HepG2 (cell line): ENCODE measurements around the gene SRCAP. TPM values are rescaled to one million over a fixed set of nuclear protein-coding genes. Genes with fewer than 3 reads are reported as not detected.

Experiments used
- GPN1 ChIP-seq: sonication (generic); formaldehyde crosslinking; IDR thresholded peaks from 2 replicates; pipeline ENCODE4 v1.5.1; 2020; ENCODE audit warnings: missing genetic modification reagents, borderline replicate concordance
- HNRNPH1 ChIP-seq: fragments of 200-400 bp; formaldehyde crosslinking; optimal IDR thresholded peaks from 2 replicates; pipeline ENCODE3; 2017; ENCODE audit warnings: mild to moderate bottlenecking, low read depth, low read length
- HNRNPK ChIP-seq: fragments of 200-400 bp; formaldehyde crosslinking; IDR thresholded peaks from 2 replicates; pipeline ENCODE4 v1.6.1; 2018; ENCODE audit warnings: low read length, low read depth, moderate library complexity, mild to moderate bottlenecking; ENCODE audit not compliant: poor library complexity, severe bottlenecking
- MAFG ChIP-seq: sonication (generic); formaldehyde crosslinking; IDR thresholded peaks from 2 replicates; pipeline ENCODE4 v1.5.1; 2020; ENCODE audit warnings: mild to moderate bottlenecking, missing genetic modification reagents
- SRSF9 ChIP-seq: fragments of 200-400 bp; formaldehyde crosslinking; IDR thresholded peaks from 2 replicates; pipeline ENCODE4 v1.6.1; 2018; ENCODE audit warnings: borderline replicate concordance, mild to moderate bottlenecking, low read depth, low read length; ENCODE audit not compliant: insufficient read depth, poor library complexity, severe bottlenecking
- YEATS4 ChIP-seq: sonication (generic); formaldehyde crosslinking; IDR thresholded peaks from 2 replicates; pipeline ENCODE4 v1.4.0; 2020; ENCODE audit warnings: missing genetic modification reagents, borderline replicate concordance
- ZFP37 ChIP-seq: sonication (generic); formaldehyde crosslinking; IDR thresholded peaks from 2 replicates; pipeline ENCODE4 v1.4.0; 2020; ENCODE audit warnings: missing genetic modification reagents, borderline replicate concordance
- ZFX ChIP-seq: sonication (generic); formaldehyde crosslinking; IDR thresholded peaks from 2 replicates; pipeline ENCODE4 v1.4.0; 2020; ENCODE audit warnings: mild to moderate bottlenecking, low read depth, missing genetic modification reagents, moderate library complexity
- ZNF569 ChIP-seq: sonication (generic); formaldehyde crosslinking; IDR thresholded peaks from 2 replicates; pipeline ENCODE4 v1.5.0; 2020; ENCODE audit warnings: mild to moderate bottlenecking, missing genetic modification reagents, moderate library complexity, borderline replicate concordance
- ZNF672 ChIP-seq: sonication (generic); formaldehyde crosslinking; IDR thresholded peaks from 2 replicates; pipeline ENCODE4 v1.8.1; 2022; ENCODE audit warnings: missing genetic modification reagents
- ZNF761 ChIP-seq: sonication (generic); formaldehyde crosslinking; conservative IDR thresholded peaks from 2 replicates; pipeline ENCODE4 v1.4.0; 2020; ENCODE audit warnings: mild to moderate bottlenecking, missing genetic modification reagents
- ZNF775 ChIP-seq: sonication (generic); formaldehyde crosslinking; IDR thresholded peaks from 2 replicates; pipeline ENCODE4 v1.4.0; 2020; ENCODE audit warnings: missing genetic modification reagents, mild to moderate bottlenecking, moderate library complexity, borderline replicate concordance
- ZNF790 ChIP-seq: sonication (generic); formaldehyde crosslinking; IDR thresholded peaks from 2 replicates; pipeline ENCODE4 v1.8.0; 2022; ENCODE audit warnings: missing genetic modification reagents, mild to moderate bottlenecking, borderline replicate concordance
- ZNF841 ChIP-seq: sonication (generic); formaldehyde crosslinking; IDR thresholded peaks from 2 replicates; pipeline ENCODE4 v1.8.1; 2023; ENCODE audit warnings: missing genetic modification reagents, borderline replicate concordance
- polyA plus RNA-seq, 8 experiments: library from polyadenylated mRNA; depleted of rRNA in 3 of 8; stranded (reverse) in 7 of 8; unstranded in 1 of 8; fragments of >200 nt; fragmentation: Illumina TruSeq in 4 of 8; extraction: Trizol in 4 of 8; gene quantifications; 2 replicates each; pipeline versions ENCODE4 v1.2.1 to v1.2.3, GENCODE V29; 2011 to 2016; ENCODE audit warnings: low read depth in 4 of 8, missing spikeins in 1 of 8, mixed read lengths in 1 of 8; ENCODE audit not compliant: insufficient read depth in 1 of 8
- total RNA-seq, 5 experiments: library from RNA; depleted of rRNA; stranded (reverse); fragments of >200 nt; fragmentation: Illumina TruSeq; extraction: Trizol; gene quantifications; 2 replicates each; pipeline ENCODE4 v1.2.3, GENCODE V29; 2016; ENCODE audit warnings: low read depth in 1 of 5
- TF ChIP-seq, protein P1 (sequence below): sonication (generic); formaldehyde crosslinking; conservative IDR thresholded peaks from 2 replicates; pipeline ENCODE4 v1.8.0; 2022; ENCODE audit warnings: missing genetic modification reagents
- TF ChIP-seq, protein P2 (sequence below): sonication (generic); formaldehyde crosslinking; IDR thresholded peaks from 2 replicates; pipeline ENCODE4 v1.5.0; 2020; ENCODE audit warnings: missing genetic modification reagents
- TF ChIP-seq, protein P3 (sequence below): sonication (generic); formaldehyde crosslinking; IDR thresholded peaks from 2 replicates; pipeline ENCODE4 v1.9.0; 2022; ENCODE audit warnings: missing genetic modification reagents, mild to moderate bottlenecking, borderline replicate concordance
- TF ChIP-seq, protein P4 (sequence below): IDR thresholded peaks from 2 replicates; pipeline ENCODE4 v1.6.1; 2012; ENCODE audit warnings: inconsistent platforms

The SRCAP gene
- total and polyA plus RNA-seq, 2 of the 13 experiments (the other 11 are each of a cell fraction or from before 2014, with no cell fraction given) = 4.9 to 9.0 TPM

DNA sequence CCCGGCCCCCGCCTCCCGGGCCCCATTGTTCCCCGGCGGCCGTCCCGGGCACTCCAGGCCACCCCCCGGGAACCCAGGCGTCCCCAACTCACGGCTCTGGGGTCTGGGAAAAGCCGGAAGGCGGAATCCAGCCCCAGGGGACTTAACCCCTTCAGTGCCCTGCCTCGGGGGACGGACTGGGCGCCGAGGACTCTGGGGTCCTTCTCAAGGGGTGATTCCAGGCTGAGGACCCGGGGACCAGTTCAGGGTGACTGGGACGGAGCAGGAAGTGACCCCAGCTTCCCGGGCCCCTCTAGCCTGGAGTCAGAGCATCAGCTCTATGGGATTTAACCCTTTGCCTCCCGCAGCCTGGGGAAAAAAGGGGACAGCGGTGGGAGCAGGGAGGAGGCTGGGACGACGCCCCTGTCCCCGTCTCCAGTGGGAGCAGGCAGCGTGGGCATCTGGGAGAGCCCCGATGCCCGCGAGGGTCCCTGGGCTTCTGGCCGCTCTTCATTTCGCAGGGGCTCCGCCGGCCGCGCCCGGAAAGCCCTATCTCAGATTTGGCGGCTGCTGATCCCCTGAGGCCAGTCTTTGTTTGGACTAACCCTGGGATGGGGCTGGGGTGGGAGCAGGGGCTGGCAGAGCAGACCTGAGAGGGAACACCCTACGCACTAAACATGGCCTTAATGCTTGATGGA is 88.1 kb downstream of the SRCAP start, which contains the start of gene ZNF629 (continued):
- peak; percentile 83; the same call in 1 of the 2 replicates for TF ChIP-seq ZNF841 (CRISPR knock-in tag)
- TF ChIP-seq, protein P1, sequence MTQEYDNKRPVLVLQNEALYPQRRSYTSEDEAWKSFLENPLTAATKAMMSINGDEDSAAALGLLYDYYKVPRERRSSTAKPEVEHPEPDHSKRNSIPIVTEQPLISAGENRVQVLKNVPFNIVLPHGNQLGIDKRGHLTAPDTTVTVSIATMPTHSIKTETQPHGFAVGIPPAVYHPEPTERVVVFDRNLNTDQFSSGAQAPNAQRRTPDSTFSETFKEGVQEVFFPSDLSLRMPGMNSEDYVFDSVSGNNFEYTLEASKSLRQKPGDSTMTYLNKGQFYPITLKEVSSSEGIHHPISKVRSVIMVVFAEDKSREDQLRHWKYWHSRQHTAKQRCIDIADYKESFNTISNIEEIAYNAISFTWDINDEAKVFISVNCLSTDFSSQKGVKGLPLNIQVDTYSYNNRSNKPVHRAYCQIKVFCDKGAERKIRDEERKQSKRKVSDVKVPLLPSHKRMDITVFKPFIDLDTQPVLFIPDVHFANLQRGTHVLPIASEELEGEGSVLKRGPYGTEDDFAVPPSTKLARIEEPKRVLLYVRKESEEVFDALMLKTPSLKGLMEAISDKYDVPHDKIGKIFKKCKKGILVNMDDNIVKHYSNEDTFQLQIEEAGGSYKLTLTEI = no peak
- no peak for TF ChIP-seq SRSF9
- no peak for TF ChIP-seq HNRNPK
- 0 out of 2 replicates have a peak, but pooled peaks have one; percentile 49 for TF ChIP-seq GPN1 (CRISPR knock-in tag)
- no peak for TF ChIP-seq ZNF761 (CRISPR knock-in tag)
- TF ChIP-seq YEATS4 = peak; percentile 64; the same call in 1 of the 2 replicates
- TF ChIP-seq ZNF790 = no peak
- peak; percentile 67 for TF ChIP-seq ZFX (CRISPR knock-in tag)
- no peak for TF ChIP-seq MAFG (CRISPR knock-in tag)
- TF ChIP-seq, protein P2, sequence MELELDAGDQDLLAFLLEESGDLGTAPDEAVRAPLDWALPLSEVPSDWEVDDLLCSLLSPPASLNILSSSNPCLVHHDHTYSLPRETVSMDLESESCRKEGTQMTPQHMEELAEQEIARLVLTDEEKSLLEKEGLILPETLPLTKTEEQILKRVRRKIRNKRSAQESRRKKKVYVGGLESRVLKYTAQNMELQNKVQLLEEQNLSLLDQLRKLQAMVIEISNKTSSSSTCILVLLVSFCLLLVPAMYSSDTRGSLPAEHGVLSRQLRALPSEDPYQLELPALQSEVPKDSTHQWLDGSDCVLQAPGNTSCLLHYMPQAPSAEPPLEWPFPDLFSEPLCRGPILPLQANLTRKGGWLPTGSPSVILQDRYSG (CRISPR knock-in tag) = no peak
- TF ChIP-seq, protein P3, sequence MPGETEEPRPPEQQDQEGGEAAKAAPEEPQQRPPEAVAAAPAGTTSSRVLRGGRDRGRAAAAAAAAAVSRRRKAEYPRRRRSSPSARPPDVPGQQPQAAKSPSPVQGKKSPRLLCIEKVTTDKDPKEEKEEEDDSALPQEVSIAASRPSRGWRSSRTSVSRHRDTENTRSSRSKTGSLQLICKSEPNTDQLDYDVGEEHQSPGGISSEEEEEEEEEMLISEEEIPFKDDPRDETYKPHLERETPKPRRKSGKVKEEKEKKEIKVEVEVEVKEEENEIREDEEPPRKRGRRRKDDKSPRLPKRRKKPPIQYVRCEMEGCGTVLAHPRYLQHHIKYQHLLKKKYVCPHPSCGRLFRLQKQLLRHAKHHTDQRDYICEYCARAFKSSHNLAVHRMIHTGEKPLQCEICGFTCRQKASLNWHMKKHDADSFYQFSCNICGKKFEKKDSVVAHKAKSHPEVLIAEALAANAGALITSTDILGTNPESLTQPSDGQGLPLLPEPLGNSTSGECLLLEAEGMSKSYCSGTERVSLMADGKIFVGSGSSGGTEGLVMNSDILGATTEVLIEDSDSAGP (CRISPR knock-in tag) = peak; percentile 90
- peak; percentile 79; the same call in 1 of the 2 replicates for TF ChIP-seq ZNF672 (CRISPR knock-in tag)
- 0 out of 2 replicates have a peak, but pooled peaks have one; percentile 71 for TF ChIP-seq ZFP37 (CRISPR knock-in tag)
- no peak for TF ChIP-seq ZNF775 (CRISPR knock-in tag)
- peak; percentile 80 for TF ChIP-seq HNRNPH1
- TF ChIP-seq ZNF569 (CRISPR knock-in tag) = 0 out of 2 replicates have a peak, but pooled peaks have one; percentile 62
- TF ChIP-seq, protein P4, sequence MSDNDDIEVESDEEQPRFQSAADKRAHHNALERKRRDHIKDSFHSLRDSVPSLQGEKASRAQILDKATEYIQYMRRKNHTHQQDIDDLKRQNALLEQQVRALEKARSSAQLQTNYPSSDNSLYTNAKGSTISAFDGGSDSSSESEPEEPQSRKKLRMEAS = peak; percentile 39; the same call in 1 of the 2 replicates
